ENCODE data around the gene ELN.

The ELN gene

GRCh38 chr7:74103219-74103772 is 75.3 kb downstream of the ELN start:
- TF ChIP-seq POLR2A (IDR thresholded peaks at IDR 0.05; ENCODE audit: low read length) = no peak
- TF ChIP-seq GATA1 (IDR thresholded peaks at IDR 0.05; ENCODE audit: low read depth, low read length) = no peak
- no peak for DNase-seq

GRCh38 chr7:74104702-74105101 is 76.7 kb downstream of the ELN start:
- DNase-seq = no peak
- TF ChIP-seq GATA1 (IDR thresholded peaks at IDR 0.05; ENCODE audit: low read depth, low read length) (no peak), POLR2A (IDR thresholded peaks at IDR 0.05; ENCODE audit: low read length) (no peak)

GRCh38 chr7:74105992-74106391 is 78.0 kb downstream of the ELN start:
- no peak for DNase-seq
- no peak for TF ChIP-seq GATA1 (IDR thresholded peaks at IDR 0.05; ENCODE audit: low read depth, low read length)
- TF ChIP-seq POLR2A (IDR thresholded peaks at IDR 0.05; ENCODE audit: low read length) = no peak

GRCh38 chr7:74106846-74107245 is 78.9 kb downstream of the ELN start:
- no peak for DNase-seq
- TF ChIP-seq POLR2A (IDR thresholded peaks at IDR 0.05; ENCODE audit: low read length) (no peak), GATA1 (IDR thresholded peaks at IDR 0.05; ENCODE audit: low read depth, low read length) (no peak)

GRCh38 chr7:74115326-74115725 is 87.4 kb downstream of the ELN start:
- no peak for DNase-seq
- TF ChIP-seq GATA1 (IDR thresholded peaks at IDR 0.05; ENCODE audit: low read depth, low read length) (no peak), POLR2A (IDR thresholded peaks at IDR 0.05; ENCODE audit: low read length) (no peak)

- no peak for DNase-seq
- no peak for TF ChIP-seq POLR2A (IDR thresholded peaks at IDR 0.05; ENCODE audit: low read length)
- TF ChIP-seq GATA1 (IDR thresholded peaks at IDR 0.05; ENCODE audit: low read depth, low read length) = no peak
Measured at GRCh38 chr7:74116356-74116755, 88.4 kb downstream of the ELN start.

Measured in erythroblast (primary cell).